22Rv1 (cell line): ENCODE data around the gene EMC10.

Experiments
- CTCF ChIP-seq: fragments of 450-650 bp; IDR thresholded peaks from 2 replicates; pipeline ENCODE4 v1.5.1; 2017; ENCODE audit warnings: mild to moderate bottlenecking
- ZFX ChIP-seq: fragments of 450-650 bp; IDR thresholded peaks from 2 replicates; pipeline ENCODE4 v1.6.1; 2017; ENCODE audit warnings: antibody characterized with exemption, borderline replicate concordance

- no peak for TF ChIP-seq CTCF
- TF ChIP-seq ZFX: no peak
Measured at GRCh38 chr19:50432221-50433028, 43.9 kb upstream of the EMC10 start, which contains the start of gene MYBPC2.
